ENCODE data around the gene BPIFB2.
"Not testable (repeated sequence)": the region's sequence is repeated elsewhere in the genome, so short reads cannot be mapped to it uniquely, and the experiment has no call there.

Gene BPIFB2

DNA sequence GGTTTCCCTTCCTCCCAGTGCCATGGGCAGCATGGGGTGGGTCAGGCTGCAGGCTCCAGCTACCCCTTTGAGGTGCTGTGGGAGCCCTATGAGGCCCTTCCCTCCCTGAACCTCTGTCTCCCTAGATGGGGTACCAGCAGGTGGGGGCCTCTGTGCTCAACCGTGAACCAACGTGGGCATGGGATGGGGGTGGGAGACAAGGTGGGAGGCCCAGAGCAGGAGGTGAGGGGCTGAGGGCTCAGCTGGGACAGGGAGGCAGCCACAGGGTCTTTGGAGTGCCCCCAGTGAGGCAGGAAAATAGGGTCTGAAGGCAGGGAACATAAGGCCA is 36.6 kb upstream of the BPIFB2 start:
- DNase-seq, result no peak

DNA sequence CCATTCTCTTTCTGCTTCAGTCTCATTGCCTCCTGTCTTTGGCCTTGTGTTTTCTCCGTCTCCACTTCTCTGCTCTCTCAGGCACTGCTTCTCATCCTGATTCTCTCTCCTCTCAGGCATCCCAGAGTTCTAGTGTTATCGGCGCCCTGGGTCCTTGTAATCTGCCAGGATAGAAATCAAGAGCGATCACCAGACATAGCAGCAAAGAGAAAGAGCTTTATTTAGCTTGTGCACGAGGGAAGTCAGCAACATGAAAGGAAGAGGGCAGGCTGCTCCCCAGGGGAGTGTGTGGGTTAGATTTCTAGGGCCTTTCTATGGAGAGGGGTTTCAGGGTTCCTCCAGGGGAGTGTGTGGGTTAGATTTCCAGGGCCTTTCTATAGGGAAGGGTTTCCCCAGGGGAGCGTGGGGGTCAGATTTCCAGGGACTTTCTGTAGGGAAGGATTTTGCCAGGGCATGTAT is 35.8 kb upstream of the BPIFB2 start:
- no peak for DNase-seq

DNA sequence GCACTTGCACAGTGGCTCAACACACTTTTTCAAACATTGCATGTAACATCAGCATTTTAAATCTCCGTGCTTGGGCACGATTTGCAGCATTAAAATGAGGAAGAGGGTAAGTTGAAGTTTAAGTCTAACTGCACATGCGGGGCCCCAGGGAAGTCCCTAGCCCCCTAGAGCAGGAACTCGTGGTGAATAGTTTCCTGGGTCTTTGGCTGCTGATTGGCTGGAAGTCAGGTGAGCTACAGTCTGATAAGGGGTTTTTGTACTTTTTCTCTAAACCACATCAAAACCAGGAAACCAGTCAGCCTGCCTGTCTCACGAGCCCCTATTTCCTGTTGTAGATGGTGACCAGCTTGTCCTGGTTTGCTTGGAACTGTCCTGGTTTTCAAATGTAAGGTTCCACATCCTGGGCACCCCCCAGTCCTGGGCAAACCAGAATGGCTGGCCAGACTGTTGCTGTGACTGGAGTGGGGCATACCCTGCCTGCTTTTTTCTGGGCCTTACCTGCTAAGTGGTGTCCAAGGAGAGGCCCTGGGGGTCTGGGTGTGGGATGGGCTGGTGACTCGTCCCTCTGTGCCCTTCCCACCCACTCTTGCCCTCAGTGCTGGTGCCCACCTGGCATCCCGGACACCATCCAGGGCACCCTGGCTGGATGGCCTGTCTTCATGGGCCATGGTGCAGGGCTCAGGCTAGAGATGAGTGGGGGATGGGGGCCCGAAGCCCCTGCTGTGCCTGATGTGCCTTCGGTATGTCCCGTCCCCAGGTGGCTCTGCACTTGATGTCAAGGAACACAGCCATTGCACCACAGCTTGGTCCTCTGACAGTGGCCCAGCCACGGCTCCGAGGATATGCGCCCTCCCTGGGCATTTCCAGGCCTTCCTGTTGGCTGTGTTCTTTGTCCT is 35.1 kb upstream of the BPIFB2 start:
- DNase-seq, result no peak

DNA sequence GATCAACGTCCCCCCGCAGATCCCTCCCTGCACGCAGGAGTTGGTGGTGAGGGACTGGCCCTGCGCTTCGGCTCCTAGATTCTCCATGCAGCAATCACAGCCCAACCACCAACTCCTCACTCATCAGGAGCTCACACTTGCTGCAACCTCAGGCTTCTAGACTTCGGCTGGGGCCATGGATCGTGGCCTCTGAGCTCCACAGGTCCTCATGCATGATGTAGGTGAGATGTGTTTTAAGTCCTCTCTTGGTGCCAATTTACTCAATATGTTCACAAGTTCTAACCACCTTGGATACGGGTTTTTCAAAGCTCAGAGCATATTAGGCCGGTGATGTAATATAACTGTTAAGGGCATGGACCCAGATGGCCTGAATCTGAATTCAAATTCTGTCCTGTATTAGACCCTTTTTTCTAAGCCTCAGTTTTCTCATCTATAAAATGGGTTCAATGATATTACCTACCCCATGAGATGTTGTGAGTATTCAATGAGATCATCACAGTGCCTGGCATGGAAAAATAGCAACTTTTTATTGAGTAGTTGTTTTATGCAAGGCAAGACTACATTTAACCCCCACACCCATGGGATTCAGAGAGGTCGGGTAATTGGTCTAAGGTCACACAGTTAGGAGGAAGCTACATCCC is 34.3 kb upstream of the BPIFB2 start:
- DNase-seq, result no peak

DNA sequence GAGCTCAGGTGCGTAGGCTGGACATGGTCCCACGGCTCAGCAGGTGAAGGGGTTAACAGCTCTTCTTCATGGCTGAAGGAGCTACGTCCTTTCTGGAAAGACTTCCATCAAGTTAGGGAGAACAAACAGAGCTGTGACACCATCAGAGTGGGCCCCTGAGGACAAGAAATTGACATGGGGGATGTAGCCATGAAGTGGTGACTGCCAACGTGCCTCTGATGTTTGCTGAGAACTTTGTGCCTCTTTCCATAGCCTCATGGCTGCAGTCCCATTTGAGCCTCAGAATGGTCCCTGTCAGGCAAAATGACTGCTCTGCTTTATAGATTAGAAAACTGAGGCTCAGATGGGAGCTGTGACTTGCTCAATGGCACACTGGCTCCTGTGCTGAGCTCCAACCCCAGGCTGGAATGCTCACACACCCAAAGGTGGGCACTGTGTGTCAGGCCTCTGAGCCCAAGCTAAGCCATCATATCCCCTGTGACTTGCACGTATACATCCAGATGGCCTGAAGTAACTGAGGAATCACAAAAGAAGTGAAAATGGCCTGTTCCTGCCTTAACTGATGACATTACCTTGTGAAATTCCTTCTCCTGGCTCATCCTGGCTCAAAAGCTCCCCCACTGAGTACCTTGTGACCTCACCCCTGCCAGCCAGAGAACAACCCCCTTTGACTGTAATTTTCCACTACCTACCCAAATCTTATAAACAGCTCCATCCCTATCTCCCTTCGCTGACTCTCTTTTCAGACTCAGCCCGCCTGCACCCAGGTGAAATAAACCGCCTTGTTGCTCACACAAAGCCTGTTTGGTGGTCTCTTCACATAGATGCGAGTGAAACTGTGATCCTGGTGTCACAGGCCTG is 33.1 kb upstream of the BPIFB2 start:
- DNase-seq, result not testable (repeated sequence)

DNA sequence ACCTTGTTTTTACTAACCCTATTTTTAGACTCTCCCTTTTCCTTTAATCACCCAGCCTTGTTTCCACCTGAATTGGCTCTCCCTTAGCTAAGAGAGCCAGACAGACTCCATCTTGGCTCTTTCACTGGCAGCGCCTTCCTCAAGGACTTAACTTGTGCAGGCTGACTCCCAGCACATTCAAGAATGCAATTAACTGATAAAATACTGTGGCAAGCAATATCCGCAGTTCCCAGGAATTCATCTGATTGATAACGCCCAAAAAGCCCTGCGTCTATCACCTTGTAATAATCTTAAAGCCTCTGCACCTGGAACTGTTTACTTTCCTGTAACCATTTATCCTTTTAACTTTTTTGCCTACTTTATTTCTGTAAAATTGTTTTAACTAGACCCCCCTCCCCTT is 32.4 kb upstream of the BPIFB2 start:
- DNase-seq, result not testable (repeated sequence)

DNA sequence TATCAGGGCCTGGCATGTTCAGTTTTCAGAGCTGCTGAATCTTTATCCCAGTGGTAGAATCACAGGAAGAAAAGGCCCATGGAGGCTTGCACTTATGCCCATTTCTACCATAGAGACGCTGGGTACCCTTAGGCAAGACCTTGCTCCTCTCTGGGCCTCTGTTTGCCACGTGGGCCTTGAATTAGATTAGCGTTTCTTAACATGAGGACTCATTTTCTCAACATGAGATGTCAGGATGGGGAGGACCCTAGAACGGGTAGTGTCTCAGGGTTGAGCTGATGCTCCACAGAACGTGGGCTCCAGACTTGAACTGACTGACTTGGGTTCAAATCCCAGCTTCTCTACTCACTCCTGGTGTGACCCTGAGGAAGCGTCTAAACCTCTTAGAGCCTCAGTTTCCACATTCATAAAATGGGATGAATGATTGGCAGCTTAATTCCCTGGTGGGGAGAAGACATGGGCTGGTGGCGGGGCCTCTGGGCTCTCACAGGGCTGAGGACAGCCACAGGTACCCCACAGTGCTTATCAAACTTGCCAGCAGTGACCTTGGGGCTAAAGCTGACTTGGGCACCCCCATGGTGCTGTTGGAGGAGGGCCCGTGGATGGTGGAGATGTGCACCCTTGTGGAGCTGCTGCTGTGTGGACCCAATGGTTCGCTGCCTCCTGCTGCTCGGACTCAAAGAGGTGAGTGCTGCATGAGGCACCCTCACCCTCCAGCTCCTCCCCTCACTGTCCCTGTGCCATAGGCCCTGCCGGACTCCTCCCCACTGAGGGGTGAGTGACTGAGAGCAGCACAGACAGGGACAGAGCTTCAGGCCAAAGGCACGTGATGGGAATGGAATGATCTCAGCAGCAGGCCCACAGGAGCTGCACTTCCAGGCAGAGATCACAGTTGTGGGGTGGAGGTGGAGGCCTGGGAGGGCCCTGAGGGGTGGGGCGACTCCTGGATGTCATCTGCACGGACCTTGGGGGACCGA is 31.5 kb upstream of the BPIFB2 start:
- no peak for DNase-seq

DNA sequence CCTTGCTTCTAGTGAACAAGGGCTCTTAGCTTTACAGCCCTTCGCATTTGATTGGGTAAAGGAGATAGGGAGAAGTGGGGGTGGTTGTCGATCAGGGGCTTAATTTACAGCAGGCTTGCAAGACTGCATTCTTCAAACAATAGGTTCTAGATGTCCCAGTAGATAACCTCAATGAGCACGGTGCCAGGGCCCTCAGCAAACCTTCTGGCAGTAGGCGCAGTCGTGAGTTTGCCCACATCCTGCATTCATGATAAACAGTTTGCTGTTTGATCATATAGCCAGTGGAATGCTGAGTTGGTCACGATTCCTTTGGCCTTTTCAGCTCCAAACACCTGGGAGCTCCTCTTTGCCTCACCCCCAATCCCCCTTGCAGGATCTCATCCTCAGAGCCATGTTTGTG is 30.8 kb upstream of the BPIFB2 start:
- DNase-seq, result no peak

DNA sequence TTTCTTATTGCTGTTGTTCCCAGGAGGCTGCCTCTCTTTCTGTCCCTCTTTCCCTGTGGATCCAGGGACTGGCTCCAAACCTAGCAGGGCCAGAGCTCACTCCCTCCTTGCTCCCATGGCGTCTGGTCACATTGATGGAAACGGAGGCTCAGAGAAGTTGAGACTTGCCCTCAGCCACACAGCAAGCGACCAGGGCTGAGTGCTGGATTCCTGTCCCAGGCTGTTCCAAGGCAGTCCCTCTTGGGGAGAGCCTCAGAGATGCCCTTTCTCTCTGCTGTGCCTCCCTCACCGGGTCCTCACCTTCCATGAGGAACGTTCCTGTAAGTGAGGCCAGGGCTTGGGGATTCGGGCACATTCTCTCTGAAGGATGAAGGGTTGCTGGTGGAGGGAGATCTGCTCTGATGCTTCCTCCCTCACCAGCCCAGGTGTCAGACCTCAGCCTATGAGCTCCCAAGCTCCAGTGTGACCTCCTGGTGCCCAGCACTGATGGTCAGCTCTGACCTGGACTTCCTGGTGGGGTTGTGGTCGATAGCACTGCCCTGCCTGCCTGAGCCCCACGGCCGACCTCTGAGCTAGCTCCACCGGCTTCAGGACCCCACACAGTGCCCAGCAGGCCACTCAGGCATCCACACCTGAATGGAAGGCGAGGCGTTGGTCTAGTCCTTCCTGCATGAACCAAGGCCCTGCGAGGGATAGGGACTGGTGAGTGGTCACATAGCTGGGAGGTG is 30.1 kb upstream of the BPIFB2 start:
- DNase-seq, result no peak

DNA sequence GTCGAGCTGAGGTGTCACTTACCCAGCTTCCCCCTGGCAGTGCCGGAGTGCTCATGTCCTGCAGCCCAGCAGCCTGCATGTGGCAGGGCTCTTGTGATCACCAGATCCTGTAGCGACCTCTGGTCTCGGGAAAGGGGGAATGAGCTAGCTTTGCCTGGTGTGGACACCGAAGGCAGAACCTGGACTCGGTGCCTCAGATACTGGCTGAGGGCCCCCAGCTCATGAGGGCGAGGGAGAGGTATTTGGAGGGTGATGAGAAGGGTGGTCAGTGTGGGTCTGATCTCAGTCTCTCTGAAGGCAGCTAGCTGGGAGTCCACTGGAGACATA is 29.5 kb upstream of the BPIFB2 start:
- DNase-seq, result no peak

DNA sequence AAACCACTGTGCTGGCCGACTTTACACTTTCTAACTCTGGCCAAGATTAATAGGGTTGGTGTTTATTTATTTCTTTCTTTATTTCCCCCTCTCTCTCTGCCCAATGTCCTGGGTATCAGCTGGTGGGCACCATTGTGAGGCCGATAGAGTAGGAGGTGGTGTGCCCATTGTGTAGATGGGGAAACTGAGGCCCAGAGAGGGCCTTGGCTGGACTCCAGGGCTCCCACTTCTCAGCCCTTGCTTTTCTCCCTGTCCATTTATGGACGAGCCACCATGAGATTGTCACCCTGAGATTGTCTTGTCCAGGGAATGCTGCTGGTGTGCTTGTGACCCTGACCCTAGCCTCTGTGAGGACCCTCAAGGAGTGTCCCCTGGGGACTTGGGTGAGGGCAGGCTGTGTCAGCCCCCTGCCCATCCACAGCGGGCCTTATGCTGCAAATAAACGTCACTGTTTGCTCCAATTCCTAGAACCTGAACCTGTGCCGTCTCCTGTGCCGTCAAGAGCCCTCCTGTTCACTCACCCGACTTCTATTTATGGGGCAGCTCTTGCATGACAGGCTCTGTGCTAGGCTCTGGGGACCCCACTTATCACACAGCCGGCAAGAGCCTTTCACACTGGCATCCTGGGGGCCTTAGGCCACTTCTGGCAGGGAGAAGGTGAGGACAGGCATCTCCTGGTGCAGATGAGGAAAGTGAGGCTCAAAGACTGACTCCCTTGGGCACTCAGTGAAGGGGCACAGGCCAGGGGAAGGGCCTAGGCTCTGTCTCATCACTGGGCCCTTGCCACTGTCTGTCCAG is 28.1 kb upstream of the BPIFB2 start:
- DNase-seq, result no peak

DNA sequence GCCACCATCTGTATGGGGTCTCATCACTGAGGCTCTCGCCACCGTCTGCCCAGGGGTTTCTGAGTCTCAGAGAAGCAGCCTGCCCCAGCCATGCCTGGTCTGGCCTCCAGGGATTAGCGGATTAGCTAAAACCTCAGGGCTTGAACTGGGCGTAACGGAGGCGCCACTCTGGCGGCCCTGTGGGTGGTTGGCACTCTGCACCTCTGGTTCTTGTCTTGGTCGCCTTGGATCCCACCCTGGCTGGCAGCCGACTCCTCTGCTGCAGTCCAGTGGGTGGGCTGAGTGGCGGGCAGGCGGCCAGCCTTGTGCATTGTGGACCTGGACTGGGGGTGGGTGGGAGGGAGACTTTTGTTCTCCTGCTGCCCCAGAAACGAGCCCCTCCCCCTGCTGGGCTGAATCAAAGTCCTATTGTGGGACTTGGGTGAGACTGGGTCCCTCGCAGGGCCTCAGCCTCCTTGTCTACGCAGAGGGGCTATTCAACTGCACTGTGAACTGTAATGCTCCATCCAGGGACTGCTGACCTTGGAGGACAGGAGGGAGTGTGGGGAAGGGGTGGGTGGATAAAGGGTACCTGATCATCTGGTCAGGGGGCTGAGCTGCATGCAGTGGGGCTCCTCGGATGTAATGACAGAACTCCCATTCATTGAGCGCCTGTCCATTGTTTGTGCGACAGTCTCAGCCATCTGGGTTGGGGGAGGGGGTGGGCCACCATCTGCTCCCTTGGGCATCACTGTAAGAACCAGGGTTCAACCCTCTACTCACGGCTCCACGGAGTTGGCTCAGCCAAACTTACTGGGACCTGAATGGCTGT is 27.2 kb upstream of the BPIFB2 start:
- no peak for DNase-seq

DNA sequence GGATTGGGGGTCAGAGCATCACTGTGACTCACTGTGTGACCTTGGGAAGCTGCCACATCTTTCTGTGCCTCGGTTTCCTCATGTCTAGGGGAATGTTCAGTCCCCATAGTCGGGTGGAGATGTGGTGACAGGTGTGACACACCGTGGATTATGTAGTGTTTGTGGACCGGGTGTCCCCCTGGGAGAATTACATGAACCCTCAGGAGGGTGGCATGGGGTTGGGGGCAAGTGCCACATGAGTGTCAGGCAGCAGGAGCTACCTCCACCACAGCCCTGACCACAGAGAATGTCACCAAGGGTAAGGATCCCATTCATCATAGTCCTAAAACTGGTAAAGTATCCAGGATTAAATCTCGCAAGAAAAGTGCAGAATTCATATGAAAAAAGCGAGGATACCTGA is 26.5 kb upstream of the BPIFB2 start:
- no peak for DNase-seq

DNA sequence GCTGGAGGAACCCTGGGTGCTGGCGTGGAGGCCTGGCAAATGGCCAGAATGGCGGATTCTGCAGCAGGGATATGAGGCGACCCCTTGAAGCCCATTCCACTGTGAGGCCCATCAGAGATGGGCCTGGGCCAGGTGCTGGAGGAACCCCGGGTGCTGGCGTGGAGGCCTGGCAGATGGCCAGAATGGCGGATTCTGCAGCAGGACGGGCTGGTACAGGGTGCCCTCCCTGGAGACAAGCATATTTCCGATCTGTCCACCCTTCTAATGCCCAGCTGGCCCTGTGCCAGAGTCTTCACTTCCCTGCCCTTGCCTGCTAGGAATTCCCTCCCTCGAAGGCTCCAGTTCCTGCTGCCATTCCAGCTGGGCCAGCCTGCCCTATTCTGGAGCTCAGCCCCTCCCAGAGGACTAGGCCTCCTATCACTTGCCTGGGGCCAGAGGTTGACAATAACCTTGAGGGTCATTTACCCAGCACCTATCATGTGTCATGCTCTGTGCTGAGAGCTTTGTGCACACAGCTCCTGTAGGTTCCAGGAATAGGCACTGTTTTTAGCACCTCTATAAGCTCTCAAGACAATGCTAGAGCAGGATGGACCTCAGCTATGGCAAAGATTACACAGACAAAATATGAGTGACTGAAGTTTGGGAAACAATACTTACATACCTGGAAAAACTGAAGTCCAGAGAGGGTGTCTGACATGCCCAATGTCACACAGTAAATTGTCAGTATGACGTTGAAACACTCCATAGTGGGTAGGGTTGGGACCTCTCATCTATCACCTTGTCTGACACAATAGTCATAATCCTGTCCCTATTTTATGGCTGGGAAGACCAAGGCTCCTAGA is 24.7 kb upstream of the BPIFB2 start:
- peak; percentile 48 for DNase-seq

DNA sequence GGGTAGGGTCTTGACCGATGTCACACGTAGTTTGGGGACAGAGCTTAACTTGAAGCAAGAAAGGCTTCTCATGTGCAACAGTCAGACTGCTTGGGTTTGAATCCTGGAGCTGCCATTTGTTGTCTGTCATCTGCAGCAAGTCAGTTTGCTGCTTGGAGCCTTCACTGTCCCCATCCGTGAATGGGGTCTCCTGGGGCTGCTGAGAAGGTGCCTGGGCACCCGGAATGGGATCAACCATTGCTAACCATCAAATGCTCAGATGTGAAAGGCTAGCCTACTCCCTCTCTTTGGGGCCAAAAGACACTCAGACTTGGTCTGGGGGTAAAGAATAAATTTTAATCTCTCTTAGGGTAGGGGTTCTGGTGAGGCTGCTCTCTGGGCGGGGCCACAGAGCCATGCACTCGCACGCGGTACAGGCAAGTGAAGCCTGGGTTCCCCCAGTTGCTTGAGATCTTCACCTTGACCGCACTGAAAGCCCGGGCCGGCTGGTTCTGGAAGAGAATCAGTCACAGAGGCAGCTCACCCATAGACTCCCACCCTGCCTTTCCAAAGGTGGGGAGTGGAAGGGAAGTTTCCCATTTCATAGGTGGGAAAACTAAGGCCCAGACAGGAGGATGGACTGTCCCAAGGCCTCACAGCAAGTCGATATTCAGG is 23.9 kb upstream of the BPIFB2 start:
- DNase-seq, result no peak

DNA sequence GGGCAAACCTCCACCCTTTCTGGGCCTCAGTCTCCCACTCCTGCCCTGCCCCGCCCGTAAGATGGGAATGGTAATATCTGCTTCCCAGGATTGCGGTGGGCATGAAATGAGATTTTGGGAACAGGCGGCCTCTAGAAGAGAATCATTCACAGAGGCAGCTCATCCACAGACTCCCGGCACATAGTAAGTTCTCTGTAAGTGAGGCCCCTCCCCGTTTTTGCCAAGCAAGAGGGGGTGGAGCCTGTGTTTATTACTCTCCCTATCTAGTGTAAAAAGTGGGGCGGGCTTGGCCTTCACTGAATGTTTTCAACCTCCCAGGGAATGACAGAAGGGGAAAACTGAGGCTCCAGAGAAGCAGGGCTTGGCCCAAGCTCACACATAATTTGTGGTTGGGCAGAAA is 23.3 kb upstream of the BPIFB2 start:
- DNase-seq, result no peak

DNA sequence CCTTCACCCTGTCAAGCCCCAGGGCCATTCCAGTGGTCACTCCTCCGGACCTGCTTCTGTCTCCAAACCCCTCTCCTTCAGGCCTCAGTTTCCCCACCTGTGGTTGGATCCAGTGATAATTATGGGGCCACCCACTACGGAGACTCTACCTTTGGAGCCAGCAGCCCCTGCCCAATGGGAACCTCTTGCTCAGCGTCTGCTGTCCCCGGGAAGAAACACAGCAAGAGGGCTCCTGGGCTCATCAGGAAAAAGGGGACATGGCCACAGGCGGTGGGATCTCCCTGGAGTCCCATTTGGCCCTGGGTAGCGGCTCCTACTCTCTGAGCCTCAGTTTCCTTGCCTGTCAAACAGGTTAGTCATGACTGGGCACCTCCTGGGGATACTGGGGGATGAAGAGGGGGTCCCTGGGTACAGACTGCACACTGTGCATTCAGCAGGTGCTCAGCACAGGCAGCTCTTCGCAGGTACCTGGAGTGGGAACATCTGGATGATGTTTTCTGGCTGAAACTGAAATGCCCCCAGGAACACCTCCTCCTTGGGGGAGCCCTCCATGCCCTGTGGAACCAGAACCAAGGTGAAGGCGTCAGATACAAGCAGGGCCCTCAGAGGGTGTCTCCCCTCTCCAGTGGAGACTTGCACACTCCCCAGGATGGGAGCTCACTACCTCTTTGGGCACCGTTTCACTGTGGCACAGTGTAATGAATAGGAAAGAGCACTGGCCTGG is 22.7 kb upstream of the BPIFB2 start:
- DNase-seq, result no peak

DNA sequence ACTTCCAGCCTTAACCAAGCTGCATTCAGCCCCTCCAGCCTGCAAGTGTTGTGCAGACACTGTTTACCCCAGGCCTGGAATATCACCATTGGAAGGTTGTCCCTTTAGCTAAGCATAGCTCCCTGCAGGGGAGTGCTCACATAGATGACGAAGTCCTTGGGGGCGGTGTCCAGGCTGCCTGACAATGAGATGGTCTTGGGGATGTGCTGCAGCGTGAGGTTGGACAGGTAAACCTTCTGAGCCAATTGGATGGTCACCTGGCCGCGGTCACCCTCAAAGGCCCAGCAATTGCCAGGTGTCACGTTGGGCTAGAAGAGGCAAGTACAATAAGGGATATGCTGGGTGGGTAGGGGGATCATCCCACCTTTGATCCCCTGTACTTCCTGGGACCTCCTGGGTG is 21.9 kb upstream of the BPIFB2 start:
- no peak for DNase-seq

Data from DMS 273 treated with DMSO at 0.1 percent for 48 hours (cell line).